GM23338 (cell line): Measurements from ENCODE around the gene HS6ST2. TPM values are rescaled to one million over a fixed set of nuclear protein-coding genes. Genes with fewer than 3 reads are reported as not detected.

Source experiments
- ATAC-seq: fragments of 200-7000 bp; cut with Tn5 transposase; 3 replicates; pipeline ENCODE4 v1.9.1; 2020
- DNase-seq: peaks from one replicate; pipeline ENCODE4 v3.0.0-alpha.2; 2015; ENCODE audit warnings: low spot score
- H2AFZ ChIP-seq: fragments of 200-600 bp; sonication (generic); 2 replicates; pipeline ENCODE4 v1.8.0; 2016; ENCODE audit warnings: antibody characterized with exemption, mild to moderate bottlenecking, moderate library complexity
- H3F3A ChIP-seq: fragments of 200-600 bp; sonication (generic); replicated peaks from 2 replicates; pipeline ENCODE4 v1.8.0; 2017; ENCODE audit warnings: antibody characterized with exemption, mixed run types, low read depth
- H3K27ac ChIP-seq: fragments of 200-600 bp; sonication (generic); 2 replicates; pipeline ENCODE4 v1.6.1; 2016; ENCODE audit warnings: low read depth
- H3K27me3 ChIP-seq: fragments of 200-600 bp; sonication (generic); 2 replicates; pipeline ENCODE4 v1.8.0; 2016; ENCODE audit warnings: mild to moderate bottlenecking, mixed run types, moderate library complexity; ENCODE audit not compliant: insufficient read depth
- H3K36me3 ChIP-seq: fragments of 200-600 bp; sonication (generic); 2 replicates; pipeline ENCODE4 v1.8.0; 2016; ENCODE audit warnings: mild to moderate bottlenecking; ENCODE audit not compliant: insufficient read depth
- H3K4me1 ChIP-seq: fragments of 200-600 bp; sonication (generic); 2 replicates; pipeline ENCODE4 v1.8.0; 2016; ENCODE audit warnings: mild to moderate bottlenecking, moderate library complexity; ENCODE audit not compliant: insufficient read depth
- H3K4me2 ChIP-seq: fragments of 200-600 bp; sonication (generic); 2 replicates; pipeline ENCODE4 v1.7.1; 2017; ENCODE audit warnings: mixed run types
- H3K4me3 ChIP-seq: fragments of 200-600 bp; sonication (generic); 2 replicates; pipeline ENCODE4 v1.6.1; 2016; ENCODE audit warnings: mixed run types
- H3K79me2 ChIP-seq: fragments of 200-600 bp; sonication (generic); replicated peaks from 2 replicates; pipeline ENCODE4 v1.8.0; 2017; ENCODE audit warnings: mild to moderate bottlenecking; ENCODE audit not compliant: insufficient read depth
- H3K9me2 ChIP-seq: fragments of 200-600 bp; sonication (generic); 2 replicates; pipeline ENCODE4 v1.8.0; 2017; ENCODE audit not compliant: insufficient read depth
- H4K20me1 ChIP-seq: fragments of 200-600 bp; sonication (generic); replicated peaks from 2 replicates; pipeline ENCODE4 v1.8.0; 2017; ENCODE audit warnings: mild to moderate bottlenecking; ENCODE audit not compliant: insufficient read depth
- H3K27ac Mint-ChIP-seq: 2 replicates; pipeline ENCODE4 v1.8.0; 2020; ENCODE audit warnings: inconsistent platforms, mild to moderate bottlenecking, moderate library complexity, mixed read lengths
- H3K27me3 Mint-ChIP-seq: 3 replicates; pipeline ENCODE4 v1.8.0; 2022; ENCODE audit warnings: low read depth, mild to moderate bottlenecking, moderate library complexity, mixed read lengths, inconsistent platforms; ENCODE audit not compliant: insufficient read depth, poor library complexity
- H3K36me3 Mint-ChIP-seq: 3 replicates; pipeline ENCODE4 v1.8.0; 2021; ENCODE audit warnings: low read depth, mild to moderate bottlenecking, inconsistent platforms, moderate library complexity, mixed read lengths
- H3K4me1 Mint-ChIP-seq: 3 replicates; pipeline ENCODE4 v1.8.0; 2020; ENCODE audit warnings: mild to moderate bottlenecking, inconsistent platforms, mixed read lengths
- H3K4me3 Mint-ChIP-seq: 3 replicates; pipeline ENCODE4 v1.8.0; 2021; ENCODE audit warnings: moderate library complexity, mild to moderate bottlenecking, inconsistent platforms, mixed read lengths
- H3K9me3 Mint-ChIP-seq: 3 replicates; pipeline ENCODE4 v1.8.0; 2020; ENCODE audit warnings: moderate library complexity, mild to moderate bottlenecking, inconsistent platforms, mixed read lengths
- CREB1 ChIP-seq: fragments of 250-450 bp; sonication (Bioruptor Pico); IDR thresholded peaks from 2 replicates; pipeline ENCODE4 v1.5.0; 2020; ENCODE audit warnings: low read depth, mild to moderate bottlenecking, moderate library complexity
- EZH2 ChIP-seq: fragments of 200-600 bp; sonication (generic); IDR thresholded peaks from one replicate; pipeline ENCODE4 v1.8.0; 2017; ENCODE audit warnings: antibody characterized with exemption, mild to moderate bottlenecking, low read depth; ENCODE audit not compliant: unreplicated experiment
- EZH2phosphoT487 ChIP-seq: fragments of 200-600 bp; sonication (generic); IDR thresholded peaks from one replicate; pipeline ENCODE4 v1.8.1; 2018; ENCODE audit warnings: antibody characterized with exemption; ENCODE audit not compliant: unreplicated experiment
- JUNB ChIP-seq: IDR thresholded peaks from one replicate; pipeline ENCODE4 v1.6.1; 2016; ENCODE audit warnings: antibody characterized with exemption; ENCODE audit not compliant: unreplicated experiment
- NANOG ChIP-seq: IDR thresholded peaks from 2 replicates; pipeline ENCODE4 v1.6.1; 2016; ENCODE audit warnings: antibody characterized with exemption, borderline replicate concordance
- POLR2AphosphoS5 ChIP-seq: IDR thresholded peaks from 2 replicates; pipeline ENCODE4 v1.6.1; 2016; ENCODE audit warnings: antibody characterized with exemption, low read depth
- STAT1 ChIP-seq: IDR thresholded peaks from one replicate; pipeline ENCODE4 v1.6.1; 2016; ENCODE audit warnings: antibody characterized with exemption; ENCODE audit not compliant: unreplicated experiment
- ZNF114 ChIP-seq: fragments of 250-450 bp; sonication (Bioruptor Pico); IDR thresholded peaks from 2 replicates; pipeline ENCODE4 v1.5.0; 2020; ENCODE audit warnings: mild to moderate bottlenecking, moderate library complexity
- ZNF331 ChIP-seq: fragments of 250-450 bp; sonication (Bioruptor Pico); IDR thresholded peaks from 2 replicates; pipeline ENCODE4 v1.5.0; 2020; ENCODE audit warnings: low read depth, mild to moderate bottlenecking, moderate library complexity
- polyA plus RNA-seq: library from polyadenylated mRNA; unstranded; fragments of >200 nt; fragmentation: Nextera tagmentation; extraction: Ambion mirVana; gene quantifications from 2 replicates; pipeline ENCODE4 v1.2.1, GENCODE V29; 2016
- total RNA-seq: library from RNA; depleted of rRNA; stranded (reverse); fragments of >200 nt; shearing (Covaris generic); gene quantifications from 2 replicates; pipeline ENCODE4 v1.2.3, GENCODE V29; 2014
- TF ChIP-seq, protein P1 (sequence below), 2 experiments: fragments of 200-600 bp in 1 of 2; sonication (generic) in 1 of 2; conservative IDR thresholded peaks; 2 replicates each; pipeline versions ENCODE4 v1.5.1 to v1.6.1; 2016 to 2017; ENCODE audit warnings: antibody characterized with exemption in 2 of 2, low read depth in 2 of 2, mild to moderate bottlenecking in 2 of 2, moderate library complexity in 1 of 2
- TF ChIP-seq, protein P2 (sequence below): IDR thresholded peaks from 2 replicates; pipeline ENCODE4 v1.6.1; 2016; ENCODE audit warnings: antibody characterized with exemption
- TF ChIP-seq, protein P3 (sequence below): IDR thresholded peaks from one replicate; pipeline ENCODE4 v1.6.1; 2018; ENCODE audit warnings: antibody characterized with exemption; ENCODE audit not compliant: unreplicated experiment

HS6ST2 gene
- total and polyA plus RNA-seq, 2 experiments from 2014 or later, result 0.82 to 4.8 TPM

DNA sequence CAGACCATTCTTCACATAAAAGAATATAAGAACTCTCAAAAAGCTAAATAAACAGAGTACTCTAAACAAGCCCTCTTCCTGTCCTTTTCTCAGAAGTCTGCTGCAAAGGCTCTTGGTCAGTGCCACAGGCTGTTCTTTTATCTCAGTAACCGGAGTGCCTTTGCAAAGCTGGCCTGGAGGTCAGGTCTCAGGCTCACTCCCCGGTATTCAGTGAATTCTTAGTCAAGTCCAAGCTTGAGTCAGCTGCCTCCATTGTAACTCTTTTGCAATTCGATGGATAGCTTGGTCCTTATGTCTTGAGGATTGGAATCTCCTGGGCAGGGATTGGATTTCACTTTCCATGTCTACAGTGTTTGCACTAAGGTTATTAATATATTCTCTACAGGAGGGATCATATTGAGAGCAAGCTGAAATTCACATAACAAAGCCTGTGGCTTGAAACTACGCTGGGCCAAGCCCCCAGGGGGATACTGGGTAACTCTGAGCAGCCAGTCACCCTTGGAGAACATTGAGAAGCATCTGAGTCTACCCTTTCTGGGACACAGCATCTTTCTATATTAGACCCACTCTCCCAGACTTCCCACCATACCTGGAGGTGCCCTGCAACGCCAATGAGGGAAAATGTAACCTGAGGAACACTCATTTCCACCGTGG, 10.0 kb upstream of the HS6ST2 start (continued):
- TF ChIP-seq, protein P1, sequence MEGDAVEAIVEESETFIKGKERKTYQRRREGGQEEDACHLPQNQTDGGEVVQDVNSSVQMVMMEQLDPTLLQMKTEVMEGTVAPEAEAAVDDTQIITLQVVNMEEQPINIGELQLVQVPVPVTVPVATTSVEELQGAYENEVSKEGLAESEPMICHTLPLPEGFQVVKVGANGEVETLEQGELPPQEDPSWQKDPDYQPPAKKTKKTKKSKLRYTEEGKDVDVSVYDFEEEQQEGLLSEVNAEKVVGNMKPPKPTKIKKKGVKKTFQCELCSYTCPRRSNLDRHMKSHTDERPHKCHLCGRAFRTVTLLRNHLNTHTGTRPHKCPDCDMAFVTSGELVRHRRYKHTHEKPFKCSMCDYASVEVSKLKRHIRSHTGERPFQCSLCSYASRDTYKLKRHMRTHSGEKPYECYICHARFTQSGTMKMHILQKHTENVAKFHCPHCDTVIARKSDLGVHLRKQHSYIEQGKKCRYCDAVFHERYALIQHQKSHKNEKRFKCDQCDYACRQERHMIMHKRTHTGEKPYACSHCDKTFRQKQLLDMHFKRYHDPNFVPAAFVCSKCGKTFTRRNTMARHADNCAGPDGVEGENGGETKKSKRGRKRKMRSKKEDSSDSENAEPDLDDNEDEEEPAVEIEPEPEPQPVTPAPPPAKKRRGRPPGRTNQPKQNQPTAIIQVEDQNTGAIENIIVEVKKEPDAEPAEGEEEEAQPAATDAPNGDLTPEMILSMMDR (conservative IDR thresholded peaks at IDR 0.05; ENCODE audit: low read depth in 2 of 2), result no peak
- TF ChIP-seq STAT1 (no peak), CREB1 (CRISPR knock-in tag) (no peak), EZH2 (no peak), NANOG (no peak), ZNF331 (CRISPR knock-in tag) (no peak), ZNF114 (CRISPR knock-in tag) (no peak), EZH2phosphoT487 (no peak)
- TF ChIP-seq, protein P2, sequence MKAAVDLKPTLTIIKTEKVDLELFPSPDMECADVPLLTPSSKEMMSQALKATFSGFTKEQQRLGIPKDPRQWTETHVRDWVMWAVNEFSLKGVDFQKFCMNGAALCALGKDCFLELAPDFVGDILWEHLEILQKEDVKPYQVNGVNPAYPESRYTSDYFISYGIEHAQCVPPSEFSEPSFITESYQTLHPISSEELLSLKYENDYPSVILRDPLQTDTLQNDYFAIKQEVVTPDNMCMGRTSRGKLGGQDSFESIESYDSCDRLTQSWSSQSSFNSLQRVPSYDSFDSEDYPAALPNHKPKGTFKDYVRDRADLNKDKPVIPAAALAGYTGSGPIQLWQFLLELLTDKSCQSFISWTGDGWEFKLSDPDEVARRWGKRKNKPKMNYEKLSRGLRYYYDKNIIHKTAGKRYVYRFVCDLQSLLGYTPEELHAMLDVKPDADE, result no peak
- TF ChIP-seq, protein P3, sequence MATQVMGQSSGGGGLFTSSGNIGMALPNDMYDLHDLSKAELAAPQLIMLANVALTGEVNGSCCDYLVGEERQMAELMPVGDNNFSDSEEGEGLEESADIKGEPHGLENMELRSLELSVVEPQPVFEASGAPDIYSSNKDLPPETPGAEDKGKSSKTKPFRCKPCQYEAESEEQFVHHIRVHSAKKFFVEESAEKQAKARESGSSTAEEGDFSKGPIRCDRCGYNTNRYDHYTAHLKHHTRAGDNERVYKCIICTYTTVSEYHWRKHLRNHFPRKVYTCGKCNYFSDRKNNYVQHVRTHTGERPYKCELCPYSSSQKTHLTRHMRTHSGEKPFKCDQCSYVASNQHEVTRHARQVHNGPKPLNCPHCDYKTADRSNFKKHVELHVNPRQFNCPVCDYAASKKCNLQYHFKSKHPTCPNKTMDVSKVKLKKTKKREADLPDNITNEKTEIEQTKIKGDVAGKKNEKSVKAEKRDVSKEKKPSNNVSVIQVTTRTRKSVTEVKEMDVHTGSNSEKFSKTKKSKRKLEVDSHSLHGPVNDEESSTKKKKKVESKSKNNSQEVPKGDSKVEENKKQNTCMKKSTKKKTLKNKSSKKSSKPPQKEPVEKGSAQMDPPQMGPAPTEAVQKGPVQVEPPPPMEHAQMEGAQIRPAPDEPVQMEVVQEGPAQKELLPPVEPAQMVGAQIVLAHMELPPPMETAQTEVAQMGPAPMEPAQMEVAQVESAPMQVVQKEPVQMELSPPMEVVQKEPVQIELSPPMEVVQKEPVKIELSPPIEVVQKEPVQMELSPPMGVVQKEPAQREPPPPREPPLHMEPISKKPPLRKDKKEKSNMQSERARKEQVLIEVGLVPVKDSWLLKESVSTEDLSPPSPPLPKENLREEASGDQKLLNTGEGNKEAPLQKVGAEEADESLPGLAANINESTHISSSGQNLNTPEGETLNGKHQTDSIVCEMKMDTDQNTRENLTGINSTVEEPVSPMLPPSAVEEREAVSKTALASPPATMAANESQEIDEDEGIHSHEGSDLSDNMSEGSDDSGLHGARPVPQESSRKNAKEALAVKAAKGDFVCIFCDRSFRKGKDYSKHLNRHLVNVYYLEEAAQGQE, result no peak

DNA sequence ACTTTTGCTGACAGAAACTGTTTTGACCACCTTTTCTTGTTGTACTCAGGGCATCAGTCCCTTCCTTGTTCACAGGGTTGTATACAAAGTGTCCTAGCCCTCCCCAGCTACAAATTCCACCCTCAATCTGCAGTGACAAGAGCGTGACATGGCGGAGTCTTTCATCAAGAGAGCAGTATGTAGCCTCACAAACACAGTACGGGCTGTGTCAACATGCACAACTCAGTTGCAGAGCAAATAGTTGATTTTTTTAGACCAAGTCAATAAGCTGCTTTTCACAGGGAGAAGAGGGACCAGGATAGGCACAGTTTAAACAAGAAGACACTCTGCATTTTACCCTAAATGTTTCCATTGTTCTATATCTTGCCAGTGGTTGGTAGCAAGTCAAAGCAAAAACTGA, 8.6 kb upstream of the HS6ST2 start:
- no peaks in the 10 kb centered on the region for H3K79me2 ChIP-seq
- H3K27me3 ChIP-seq, result no peaks in the 10 kb centered on the region
- Mint-ChIP-seq H3K4me1 (peaks cover 9% of the 10 kb centered on the region; the same call in 2 of the 3 replicates), H3K27me3 (peaks cover 4% of the 10 kb centered on the region), H3K9me3 (no peaks in the 10 kb centered on the region), H3K4me3 (no peak overlapping the region), H3K27ac (no peak overlapping the region), H3K36me3 (no peaks in the 10 kb centered on the region)
- TF ChIP-seq NANOG (no peak), POLR2AphosphoS5 (no peak), JUNB (no peak), ZNF331 (CRISPR knock-in tag) (no peak), STAT1 (no peak)
- TF ChIP-seq, protein P2, result no peak
- H3K27ac ChIP-seq, result no peak overlapping the region
- DNase-seq (no peak), ATAC-seq (no peak)
- no peaks in the 10 kb centered on the region for H4K20me1 ChIP-seq
- no peak overlapping the region for H2AFZ ChIP-seq
- no peaks in the 10 kb centered on the region for H3K9me2 ChIP-seq
- no peak overlapping the region for H3K4me3 ChIP-seq
- no peak overlapping the region for H3K4me2 ChIP-seq
- H3F3A ChIP-seq, result no peaks in the 10 kb centered on the region
- H3K36me3 ChIP-seq, result no peaks in the 10 kb centered on the region
- H3K4me1 ChIP-seq, result peaks cover 6% of the 10 kb centered on the region; the same call in 1 of the 2 replicates
